Activated CD8-positive, alpha-beta T cell treated with anti-CD3 and anti-CD28 coated beads for 36 hours (primary cell): ENCODE data around the gene MRPL32. TPM values are rescaled to one million over a fixed set of nuclear protein-coding genes. Genes with fewer than 3 reads are reported as not detected.

Source experiments
- ATAC-seq: fragments of 200-7000 bp; cut with Tn5 transposase; one replicate; pipeline ENCODE4 v1.10.0; 2021; ENCODE audit warnings: mild to moderate bottlenecking, moderate library complexity
- CTCF ChIA-PET: fragments of 350-600 bp; sonication (Branson Sonifier 250); formaldehyde crosslinking; loops from one replicate; lab custom pipeline; 2021; ENCODE audit warnings: antibody characterized with exemption; lab: Charles Lee
- POLR2A ChIA-PET: fragments of 350-600 bp; sonication (Branson Sonifier 250); formaldehyde crosslinking; loops from one replicate; lab custom pipeline; 2021; ENCODE audit warnings: antibody characterized with exemption; lab: Charles Lee
- DNase-seq: peaks from one replicate; pipeline ENCODE4 v3.0.0-alpha.2; 2020
- H3K27ac Mint-ChIP-seq: one replicate; pipeline ENCODE4 v1.8.0; 2021; ENCODE audit warnings: mild to moderate bottlenecking, mixed read lengths
- H3K27me3 Mint-ChIP-seq: one replicate; pipeline ENCODE4 v1.8.0; 2021; ENCODE audit warnings: mixed read lengths
- H3K36me3 Mint-ChIP-seq: one replicate; pipeline ENCODE4 v1.8.0; 2021; ENCODE audit warnings: low read depth, mixed read lengths
- H3K4me1 Mint-ChIP-seq: one replicate; pipeline ENCODE4 v1.8.0; 2021; ENCODE audit warnings: low read depth, mixed read lengths
- H3K4me3 Mint-ChIP-seq: one replicate; pipeline ENCODE4 v1.8.0; 2021; ENCODE audit warnings: mild to moderate bottlenecking, moderate library complexity, mixed read lengths
- H3K9me3 Mint-ChIP-seq: one replicate; pipeline ENCODE4 v1.8.0; 2021; ENCODE audit warnings: mixed read lengths
- intact Hi-C: fragments of 100-400 bp; cut with micrococcal nuclease; formaldehyde crosslinking; loops from one replicate; pipeline ENCODE4 v1.10.0; 2022
- total RNA-seq, 2 experiments: library from RNA; stranded (reverse); gene quantifications; one replicate each; pipeline ENCODE4 v1.2.3, GENCODE V29; 2021
- TF ChIP-seq, protein P1 (sequence below): fragments of 200-600 bp; IDR thresholded peaks from one replicate; pipeline ENCODE4 v1.8.0; 2022; ENCODE audit warnings: antibody characterized with exemption, mild to moderate bottlenecking

Gene MRPL32
- total RNA-seq, 2 experiments from 2014 or later: 66.9 to 68.5 TPM

DNA sequence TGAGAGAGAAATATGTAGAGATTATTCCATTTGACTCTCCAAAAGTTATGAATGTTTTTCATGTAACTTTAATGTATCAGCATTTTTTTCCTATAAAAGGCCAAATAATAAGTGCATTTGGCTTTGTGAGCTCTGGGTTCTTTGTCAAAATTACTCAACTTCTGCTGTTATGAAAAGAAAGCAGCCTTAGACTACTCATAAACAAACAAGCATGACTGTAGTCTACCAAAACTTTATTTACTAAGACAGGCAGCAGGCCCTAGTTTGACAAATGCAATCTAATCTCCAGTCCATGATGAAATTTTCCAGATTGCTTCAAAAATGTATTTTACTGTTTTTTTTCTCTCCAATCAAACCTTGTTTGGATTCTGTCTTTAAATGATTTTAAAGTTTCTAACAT is 46.3 kb downstream of the MRPL32 start:
- no peaks in the 10 kb centered on the region for H3K9me3 Mint-ChIP-seq
- POLR2A ChIA-PET: no interaction called here
- no peaks in the 10 kb centered on the region for H3K4me1 Mint-ChIP-seq
- intact Hi-C loops: no loop called here
- H3K27ac Mint-ChIP-seq: no peak overlapping the region
- peaks cover 19% of the 10 kb centered on the region for H3K27me3 Mint-ChIP-seq
- H3K36me3 Mint-ChIP-seq: no peaks in the 10 kb centered on the region
- TF ChIP-seq, protein P1, sequence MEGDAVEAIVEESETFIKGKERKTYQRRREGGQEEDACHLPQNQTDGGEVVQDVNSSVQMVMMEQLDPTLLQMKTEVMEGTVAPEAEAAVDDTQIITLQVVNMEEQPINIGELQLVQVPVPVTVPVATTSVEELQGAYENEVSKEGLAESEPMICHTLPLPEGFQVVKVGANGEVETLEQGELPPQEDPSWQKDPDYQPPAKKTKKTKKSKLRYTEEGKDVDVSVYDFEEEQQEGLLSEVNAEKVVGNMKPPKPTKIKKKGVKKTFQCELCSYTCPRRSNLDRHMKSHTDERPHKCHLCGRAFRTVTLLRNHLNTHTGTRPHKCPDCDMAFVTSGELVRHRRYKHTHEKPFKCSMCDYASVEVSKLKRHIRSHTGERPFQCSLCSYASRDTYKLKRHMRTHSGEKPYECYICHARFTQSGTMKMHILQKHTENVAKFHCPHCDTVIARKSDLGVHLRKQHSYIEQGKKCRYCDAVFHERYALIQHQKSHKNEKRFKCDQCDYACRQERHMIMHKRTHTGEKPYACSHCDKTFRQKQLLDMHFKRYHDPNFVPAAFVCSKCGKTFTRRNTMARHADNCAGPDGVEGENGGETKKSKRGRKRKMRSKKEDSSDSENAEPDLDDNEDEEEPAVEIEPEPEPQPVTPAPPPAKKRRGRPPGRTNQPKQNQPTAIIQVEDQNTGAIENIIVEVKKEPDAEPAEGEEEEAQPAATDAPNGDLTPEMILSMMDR: no peak
- ATAC-seq (no peak), DNase-seq (no peak)
- no peak overlapping the region for H3K4me3 Mint-ChIP-seq
- CTCF ChIA-PET: no interaction called here

- Mint-ChIP-seq H3K27ac (no peak overlapping the region), H3K27me3 (peaks cover 14% of the 10 kb centered on the region), H3K4me3 (no peak overlapping the region), H3K36me3 (no peaks in the 10 kb centered on the region), H3K4me1 (no peaks in the 10 kb centered on the region), H3K9me3 (peaks cover 2% of the 10 kb centered on the region)
- intact Hi-C loops: no loop called here
- no peak for ATAC-seq
- no peak for DNase-seq
- TF ChIP-seq, protein P1: no peak
- ChIA-PET CTCF (no interaction called here), POLR2A (no interaction called here)
Observed at GRCh38 chr7:42980084-42980483, 47.9 kb downstream of the MRPL32 start.

DNA sequence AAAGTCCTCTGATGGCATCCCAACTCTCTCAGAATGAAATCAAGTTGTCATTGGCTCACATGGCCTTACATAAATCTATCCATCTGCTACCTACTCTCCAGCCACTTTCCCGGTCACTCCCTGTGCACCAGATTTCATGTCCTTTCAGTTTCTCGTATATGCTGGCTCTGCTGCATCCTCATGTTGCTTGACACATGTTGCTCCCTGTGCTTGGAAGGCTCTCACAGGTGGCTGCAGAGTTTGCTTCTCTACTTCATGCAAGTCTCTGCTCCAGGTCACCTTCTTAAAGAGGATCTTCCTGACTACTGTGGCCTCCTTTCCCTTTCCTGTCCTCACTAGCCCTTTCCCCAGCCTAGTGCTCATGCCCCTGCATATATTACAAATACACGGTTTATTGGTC is 48.3 kb downstream of the MRPL32 start:
- ATAC-seq (no peak), DNase-seq (no peak)
- TF ChIP-seq, protein P1: no peak
- intact Hi-C loops: no loop called here
- POLR2A ChIA-PET: no interaction called here
- no peak overlapping the region for H3K4me3 Mint-ChIP-seq
- H3K4me1 Mint-ChIP-seq: no peaks in the 10 kb centered on the region
- peaks cover 2% of the 10 kb centered on the region for H3K9me3 Mint-ChIP-seq
- no peaks in the 10 kb centered on the region for H3K36me3 Mint-ChIP-seq
- CTCF ChIA-PET: no interaction called here
- peaks cover 13% of the 10 kb centered on the region for H3K27me3 Mint-ChIP-seq
- H3K27ac Mint-ChIP-seq: no peak overlapping the region

GRCh38 chr7:42981601-42982000 is 49.4 kb downstream of the MRPL32 start:
- peaks cover 11% of the 10 kb centered on the region for H3K27me3 Mint-ChIP-seq
- CTCF ChIA-PET: no interaction called here
- no peak overlapping the region for H3K4me3 Mint-ChIP-seq

GRCh38 chr7:42982604-42983115 is 50.5 kb downstream of the MRPL32 start:
- POLR2A ChIA-PET: no interaction called here
- no peak for ATAC-seq
- H3K4me1 Mint-ChIP-seq: no peaks in the 10 kb centered on the region
- H3K27me3 Mint-ChIP-seq: peaks cover 13% of the 10 kb centered on the region
- CTCF ChIA-PET: interaction anchor here (0.6 to 2.0 kb wide), 2 partner anchors 40 to 48 kb away, joined by 3 to 5 read pairs; no protein-coding TSS in a partner anchor
- no peak overlapping the region for H3K4me3 Mint-ChIP-seq
- TF ChIP-seq, protein P1: no peak
- H3K9me3 Mint-ChIP-seq: peaks cover 2% of the 10 kb centered on the region
- no peaks in the 10 kb centered on the region for H3K36me3 Mint-ChIP-seq
- intact Hi-C loops: no loop called here
- no peak for DNase-seq
- H3K27ac Mint-ChIP-seq: no peak overlapping the region

More at GRCh38 chr7:42981601-42982000, 49.4 kb downstream of the MRPL32 start:
- Mint-ChIP-seq H3K4me1 (no peaks in the 10 kb centered on the region), H3K36me3 (no peaks in the 10 kb centered on the region), H3K27ac (no peak overlapping the region), H3K9me3 (peaks cover 2% of the 10 kb centered on the region)
- POLR2A ChIA-PET: no interaction called here
- DNase-seq: no peak
- intact Hi-C loops: no loop called here
- TF ChIP-seq, protein P1: no peak
- no peak for ATAC-seq
